GM21381 (cell line): Measurements from ENCODE around the gene OR8D1.
"Not testable (repeated sequence)": the region's sequence is repeated elsewhere in the genome, so short reads cannot be mapped to it uniquely, and the experiment has no call there.

Source experiments
- ATAC-seq: cut with Tn5 transposase; IDR thresholded peaks from one replicate; pipeline ENCODE4 v1.9.1; 2021; ENCODE audit warnings: mild to moderate bottlenecking, moderate library complexity; ENCODE audit not compliant: unreplicated experiment

OR8D1 gene

DNA sequence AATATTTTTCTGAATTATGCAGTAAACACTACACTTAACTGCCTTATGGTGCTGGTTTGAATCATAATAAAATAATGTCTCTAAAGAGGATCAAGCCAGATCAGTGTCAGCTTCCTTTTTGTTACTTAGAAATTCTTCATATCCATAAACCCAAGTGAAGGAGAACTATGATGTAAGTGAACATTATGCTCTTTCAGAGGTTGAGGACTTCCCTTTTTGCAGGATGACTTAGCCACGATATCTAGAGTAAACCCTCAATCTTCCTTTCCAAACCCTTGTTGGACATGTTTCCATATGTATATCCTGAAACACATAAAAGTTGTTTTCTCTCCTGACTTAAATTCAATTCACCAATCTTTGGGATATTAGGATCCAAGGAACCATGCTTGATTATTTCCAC lies 19.1 kb downstream of the OR8D1 start:
- ATAC-seq = no peak

GRCh38 chr11:124285610-124286344 lies 28.0 kb downstream of the OR8D1 start:
- ATAC-seq = no peak

- no peak for ATAC-seq
Observed at GRCh38 chr11:124278261-124278660, 35.5 kb downstream of the OR8D1 start.

DNA sequence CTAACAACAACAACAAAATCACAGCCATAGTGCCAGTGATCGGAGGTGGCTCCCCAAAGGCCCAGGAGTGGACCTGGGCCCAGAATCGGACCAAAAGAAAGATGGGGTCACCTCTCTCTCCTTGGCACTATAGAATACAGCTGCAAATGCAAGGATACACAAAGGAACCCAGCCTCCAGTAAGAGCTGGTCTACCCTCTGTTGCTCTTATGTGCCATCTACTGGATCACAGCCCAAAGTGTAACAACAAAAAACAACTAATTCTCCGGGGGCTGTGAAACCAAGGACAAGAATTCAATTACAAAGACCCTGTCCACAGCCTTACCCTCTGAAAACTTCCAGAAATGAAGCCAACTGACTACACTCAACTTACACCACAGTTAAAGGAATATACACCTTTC lies 35.9 kb downstream of the OR8D1 start:
- no peak for ATAC-seq

DNA sequence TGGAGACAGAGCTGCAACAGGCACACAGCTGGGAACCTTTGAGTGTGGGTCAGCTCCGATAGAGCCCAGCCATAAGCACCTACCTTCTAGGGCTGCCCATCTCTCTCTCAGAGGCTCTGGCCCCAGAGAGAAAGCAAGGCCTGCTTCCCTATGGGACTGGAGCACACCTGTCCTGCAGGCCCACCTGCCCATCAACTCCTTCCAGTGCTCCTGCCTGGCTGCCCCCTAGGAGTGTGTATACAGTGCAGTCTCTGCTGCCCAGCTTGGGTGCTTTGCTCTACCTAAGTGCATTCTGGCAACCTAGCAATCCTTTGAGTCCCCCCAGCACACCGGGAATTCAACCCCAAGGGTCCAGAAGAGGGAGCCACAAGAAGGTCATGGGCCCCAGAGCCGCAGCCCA lies 36.5 kb downstream of the OR8D1 start:
- ATAC-seq = no peak

GRCh38 chr11:124276081-124276480 lies 37.7 kb downstream of the OR8D1 start:
- ATAC-seq = no peak

DNA sequence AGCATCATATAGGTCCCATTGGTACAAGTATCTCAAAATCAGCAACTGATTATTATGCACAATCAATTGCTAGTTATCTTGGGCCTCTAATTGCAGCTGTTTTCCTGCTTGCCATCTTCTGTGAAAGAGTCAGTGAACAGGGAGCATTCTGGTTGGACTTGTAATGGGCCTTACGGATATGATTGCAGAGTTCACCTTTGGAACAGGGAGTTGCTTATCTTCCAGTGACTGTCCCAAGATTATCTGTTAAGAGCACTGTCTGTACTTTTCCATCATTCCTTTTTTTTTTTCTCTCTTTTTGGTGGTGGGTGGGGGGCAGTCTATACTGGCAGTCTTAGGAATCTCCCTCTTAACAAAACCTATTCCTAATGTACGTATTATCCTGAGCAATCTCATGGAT lies 39.7 kb downstream of the OR8D1 start:
- no peak for ATAC-seq

GRCh38 chr11:124270886-124271285 lies 42.9 kb downstream of the OR8D1 start:
- not testable (repeated sequence) for ATAC-seq

- ATAC-seq = not testable (repeated sequence)
Observed at GRCh38 chr11:124265041-124265440, 48.7 kb downstream of the OR8D1 start.

DNA sequence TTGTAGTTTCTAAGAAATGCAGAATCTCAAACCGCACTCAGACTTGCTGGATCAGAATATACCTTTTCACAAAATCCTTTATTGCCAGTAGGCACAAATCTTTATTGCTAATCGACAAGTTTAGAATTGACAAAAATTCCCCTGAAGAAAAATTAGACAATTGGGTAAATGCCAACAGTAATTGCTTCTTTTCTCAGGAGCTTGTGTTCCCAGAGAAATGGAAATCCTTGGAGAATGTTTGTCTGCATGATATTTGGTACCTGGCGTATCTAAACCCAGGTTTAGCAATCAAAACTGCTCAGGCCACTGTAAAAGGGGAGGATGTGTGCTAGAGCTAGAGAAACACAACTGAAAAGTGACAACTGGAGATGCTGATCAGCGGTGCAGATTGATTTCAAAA lies 57.7 kb downstream of the OR8D1 start, which contains the start of gene OR8G5:
Gene OR8G5, plus strand, starts transcription at position 301 of the 400 bp plus-strand sequence. CDS start 8,556 bp downstream, outside the sequence.
- no peak for ATAC-seq
